HG03045 (cell line): ENCODE results near the gene VGF.
"Not testable (repeated sequence)": the region's sequence is repeated elsewhere in the genome, so short reads cannot be mapped to it uniquely, and the experiment has no call there.

Source experiments
- ATAC-seq: cut with Tn5 transposase; IDR thresholded peaks from one replicate; pipeline ENCODE4 v1.9.1; 2021; ENCODE audit warnings: mild to moderate bottlenecking, moderate library complexity; ENCODE audit not compliant: unreplicated experiment

The VGF gene

GRCh38 chr7:101140339-101140699, 25.1 kb downstream of the VGF start:
- ATAC-seq: no peak

GRCh38 chr7:101138213-101138870, 27.0 kb downstream of the VGF start:
- no peak for ATAC-seq

- ATAC-seq: no peak
These were observed 27.6 kb downstream of the VGF start for GRCh38 chr7:101137651-101138212.

- no peak for ATAC-seq
These were observed 30.9 kb downstream of the VGF start for GRCh38 chr7:101134399-101134980.

GRCh38 chr7:101133621-101134398, 31.6 kb downstream of the VGF start:
- no peak for ATAC-seq

GRCh38 chr7:101132626-101133600, 32.5 kb downstream of the VGF start:
- not testable (repeated sequence) for ATAC-seq

- ATAC-seq: no peak
These were observed 35.7 kb downstream of the VGF start for GRCh38 chr7:101129603-101130117.

GRCh38 chr7:101128040-101128834, 37.1 kb downstream of the VGF start:
- no peak for ATAC-seq

GRCh38 chr7:101127460-101128039, 37.8 kb downstream of the VGF start:
- no peak for ATAC-seq

GRCh38 chr7:101126651-101127459, 38.5 kb downstream of the VGF start, which contains the start of gene SERPINE1:
Gene SERPINE1 (plus strand): TSS chr7:101127104. CDS start chr7:101128394, 1,290 bp downstream.
- no peak for ATAC-seq

- ATAC-seq: no peak
These were observed 39.2 kb downstream of the VGF start for GRCh38 chr7:101125989-101126650.

- no peak for ATAC-seq
These were observed 40.9 kb downstream of the VGF start for GRCh38 chr7:101124376-101125056.

GRCh38 chr7:101123703-101124068, 41.7 kb downstream of the VGF start:
- ATAC-seq: no peak

GRCh38 chr7:101122933-101123702, 42.3 kb downstream of the VGF start:
- no peak for ATAC-seq

- ATAC-seq: no peak
These were observed 43.1 kb downstream of the VGF start for GRCh38 chr7:101121991-101122932.
